GM12873 (cell line): Measurements from ENCODE around the gene CLCF1.

ENCODE experiments used
- TF ChIP-seq, protein P1 (sequence below): IDR thresholded peaks from 2 replicates; pipeline ENCODE4 v1.5.1; 2012; ENCODE audit warnings: low read depth, mild to moderate bottlenecking, moderate library complexity, low read length, control low read depth; ENCODE audit not compliant: insufficient read depth; ENCODE audit errors: missing control alignments

Gene CLCF1

DNA sequence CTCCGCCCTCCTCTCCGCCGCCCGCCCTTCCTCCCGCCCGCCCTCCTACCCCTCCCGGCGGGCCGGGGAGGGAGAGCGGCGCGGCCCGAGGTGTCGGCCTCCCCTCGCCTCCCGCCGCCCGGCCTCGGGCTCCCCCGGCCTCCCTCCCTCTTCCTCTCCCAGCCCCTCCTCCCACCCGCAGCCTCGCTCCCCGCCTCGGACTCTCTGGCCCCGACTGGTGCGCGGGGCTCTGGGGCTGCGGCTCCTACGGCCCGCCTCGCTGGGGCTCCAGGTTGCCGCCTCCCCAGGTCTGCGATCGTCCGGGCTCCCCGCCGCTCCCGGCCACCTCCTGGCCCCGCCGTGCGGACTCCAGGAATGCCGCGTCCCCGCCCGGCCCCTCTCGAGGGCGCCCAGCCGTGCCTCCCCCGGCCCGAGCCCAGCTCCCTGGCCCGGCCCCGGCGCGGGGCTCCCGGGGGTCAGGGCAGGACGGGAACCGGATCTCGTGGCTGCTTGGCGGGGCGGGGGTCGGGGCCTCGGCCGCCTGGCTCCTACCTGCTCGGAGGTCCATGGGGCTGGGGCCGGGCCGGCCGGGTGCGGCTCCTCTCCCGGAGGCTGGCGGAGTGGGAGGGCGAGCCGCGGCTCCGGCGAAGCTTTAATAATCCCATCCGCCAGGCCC is at the start of gene CLCF1:
TSS of gene CLCF1 (minus strand) at position 606 of the 655 bp plus-strand sequence. CDS start at position 547, 59 bp downstream.
- TF ChIP-seq, protein P1, sequence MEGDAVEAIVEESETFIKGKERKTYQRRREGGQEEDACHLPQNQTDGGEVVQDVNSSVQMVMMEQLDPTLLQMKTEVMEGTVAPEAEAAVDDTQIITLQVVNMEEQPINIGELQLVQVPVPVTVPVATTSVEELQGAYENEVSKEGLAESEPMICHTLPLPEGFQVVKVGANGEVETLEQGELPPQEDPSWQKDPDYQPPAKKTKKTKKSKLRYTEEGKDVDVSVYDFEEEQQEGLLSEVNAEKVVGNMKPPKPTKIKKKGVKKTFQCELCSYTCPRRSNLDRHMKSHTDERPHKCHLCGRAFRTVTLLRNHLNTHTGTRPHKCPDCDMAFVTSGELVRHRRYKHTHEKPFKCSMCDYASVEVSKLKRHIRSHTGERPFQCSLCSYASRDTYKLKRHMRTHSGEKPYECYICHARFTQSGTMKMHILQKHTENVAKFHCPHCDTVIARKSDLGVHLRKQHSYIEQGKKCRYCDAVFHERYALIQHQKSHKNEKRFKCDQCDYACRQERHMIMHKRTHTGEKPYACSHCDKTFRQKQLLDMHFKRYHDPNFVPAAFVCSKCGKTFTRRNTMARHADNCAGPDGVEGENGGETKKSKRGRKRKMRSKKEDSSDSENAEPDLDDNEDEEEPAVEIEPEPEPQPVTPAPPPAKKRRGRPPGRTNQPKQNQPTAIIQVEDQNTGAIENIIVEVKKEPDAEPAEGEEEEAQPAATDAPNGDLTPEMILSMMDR = no peak

DNA sequence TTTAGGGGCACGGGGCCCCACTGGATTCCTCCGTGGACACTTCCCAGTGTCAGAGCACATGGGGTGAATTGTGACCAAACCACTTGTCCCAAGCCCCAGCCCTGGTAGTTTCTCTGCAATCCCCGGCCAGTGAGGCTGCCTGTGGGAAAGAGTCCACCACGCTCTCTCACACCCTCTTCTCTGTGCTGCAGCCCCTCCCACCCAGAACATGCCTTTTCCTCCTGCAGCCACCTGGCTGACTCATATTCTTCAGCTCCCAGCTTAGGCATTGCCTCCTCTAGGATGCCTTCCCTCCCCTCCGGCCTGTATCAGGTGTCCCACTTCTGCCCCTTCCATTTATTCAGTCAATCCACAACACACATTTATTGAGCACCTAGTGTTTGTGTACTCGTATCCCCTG is 49.5 kb upstream of the CLCF1 start:
- TF ChIP-seq, protein P1 = no peak

DNA sequence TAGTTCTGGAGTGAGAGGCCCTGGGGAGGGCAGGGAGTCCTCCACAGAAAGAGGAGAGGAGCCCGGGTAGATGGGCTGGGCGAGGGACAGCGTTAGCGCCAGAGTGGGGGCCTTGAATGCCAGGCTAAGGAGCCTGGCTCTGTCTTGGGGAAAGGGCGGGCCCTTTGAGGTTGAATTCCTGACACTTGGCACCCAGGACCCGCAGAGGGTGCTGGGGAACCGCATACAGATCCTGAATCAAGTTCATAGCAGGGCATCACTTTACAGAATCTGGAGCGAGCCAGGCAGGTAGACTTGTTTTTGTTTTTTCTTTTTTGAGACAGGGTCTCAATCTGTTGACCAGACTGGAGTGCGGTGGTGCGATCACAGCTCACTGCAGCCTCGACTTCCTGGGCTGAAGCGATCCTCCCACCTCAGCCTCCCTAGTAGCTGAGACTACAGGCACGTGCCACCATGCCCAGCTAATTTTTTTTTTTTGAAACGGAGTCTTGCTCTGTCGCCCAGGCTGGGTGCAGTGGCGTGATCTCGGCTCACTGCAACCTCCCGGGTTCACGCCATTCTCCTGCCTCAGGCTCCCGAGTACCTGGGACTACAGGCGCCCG is 48.1 kb upstream of the CLCF1 start:
- TF ChIP-seq, protein P1 = no peak

DNA sequence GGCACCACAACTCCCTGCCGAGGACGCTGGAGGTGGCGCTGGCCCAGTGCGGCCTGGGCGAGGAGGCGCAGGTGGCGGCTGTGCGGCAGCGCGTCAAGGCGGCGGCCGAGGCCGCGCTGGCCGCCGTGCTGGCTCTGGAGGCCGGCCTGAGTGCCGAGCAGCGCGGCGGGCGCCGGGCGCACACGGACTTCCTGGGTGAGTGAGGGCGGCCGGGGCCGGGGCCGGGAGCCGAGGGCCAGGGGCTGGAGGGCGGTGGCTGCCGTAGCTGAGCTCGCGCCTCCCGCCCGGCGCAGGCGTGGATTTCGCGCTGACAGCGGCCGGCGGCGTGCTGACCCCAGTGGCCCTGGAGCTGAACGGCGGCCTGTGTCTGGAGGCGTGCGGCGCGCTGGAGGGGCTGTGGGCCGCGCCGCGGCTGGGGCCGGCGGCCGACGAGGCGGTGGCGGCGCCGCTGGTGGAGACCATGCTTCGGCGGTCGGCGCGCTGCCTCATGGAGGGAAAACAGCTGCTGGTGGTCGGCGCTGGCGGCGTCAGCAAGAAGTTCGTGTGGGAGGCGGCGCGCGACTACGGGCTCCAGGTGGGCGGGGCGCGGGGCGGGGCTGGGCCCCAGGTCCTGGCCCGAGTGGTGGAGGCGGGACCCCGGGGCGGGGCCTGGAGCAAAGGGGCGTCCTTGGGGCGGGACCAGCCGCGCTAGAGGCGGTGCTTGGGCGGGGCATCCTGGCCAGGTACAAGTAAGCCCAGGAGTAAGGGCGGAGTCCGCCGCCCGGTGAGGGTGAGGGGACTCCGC is 47.4 kb upstream of the CLCF1 start:
- TF ChIP-seq, protein P1 = no peak

DNA sequence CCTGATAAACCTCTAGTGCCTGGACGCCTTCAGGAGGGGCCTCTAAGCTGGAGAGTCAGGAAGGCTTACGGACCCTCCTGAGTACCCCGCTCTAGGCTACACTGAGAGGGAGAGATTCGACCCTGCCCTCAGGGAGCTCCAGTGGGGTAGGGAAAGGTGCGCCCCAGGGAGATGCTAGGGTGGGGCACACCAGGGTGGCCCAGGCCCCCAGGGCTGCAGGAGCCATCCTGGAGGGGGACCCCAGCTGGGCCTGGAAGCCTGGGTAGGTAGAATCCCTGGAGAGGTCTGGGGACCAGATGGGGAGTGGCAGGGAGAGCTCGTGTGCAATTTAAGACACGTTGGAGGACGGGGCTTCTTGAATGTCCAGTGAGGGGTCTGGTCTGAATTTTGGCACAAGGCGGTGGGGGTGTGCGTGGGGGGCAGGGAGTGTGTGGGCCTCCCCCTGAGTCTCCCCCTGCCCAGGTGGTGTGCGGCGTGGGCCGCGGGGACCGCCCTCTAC is 46.8 kb upstream of the CLCF1 start:
- TF ChIP-seq, protein P1 = no peak

DNA sequence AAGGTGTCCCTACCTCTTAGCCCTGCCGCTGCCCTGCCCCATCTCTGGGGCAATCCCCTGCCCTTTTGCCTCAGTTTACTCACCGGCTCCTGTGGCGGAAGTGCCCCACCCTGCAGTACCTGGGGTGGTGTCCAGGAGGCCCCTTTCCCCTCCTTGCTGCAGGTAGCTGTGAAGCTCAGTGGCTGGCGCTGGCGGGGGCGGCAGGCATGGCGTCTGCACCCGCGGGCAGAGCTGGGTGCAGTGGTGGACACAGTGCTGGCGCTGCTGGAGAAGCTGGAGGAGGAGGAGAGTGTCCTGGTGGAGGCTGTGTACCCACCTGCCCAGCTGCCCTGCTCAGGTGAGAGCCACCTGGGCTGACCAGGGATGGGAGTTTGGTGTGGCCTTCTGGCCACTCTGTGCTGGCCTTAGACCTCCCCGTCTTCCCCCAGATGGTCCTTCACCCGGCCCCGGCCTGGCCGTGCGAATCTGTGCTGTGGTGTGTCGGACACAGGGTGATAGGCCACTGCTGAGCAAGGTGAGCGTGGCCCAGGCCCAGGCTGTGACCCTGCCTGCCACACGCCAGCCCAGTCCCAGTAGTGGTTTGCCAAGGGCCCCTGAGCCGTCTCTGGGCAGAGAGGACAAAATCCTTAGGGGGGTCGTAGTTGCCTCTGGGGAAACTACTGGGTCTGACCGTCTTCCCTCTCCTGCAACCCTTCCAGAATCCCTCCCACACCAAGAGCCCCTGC is 46.1 kb upstream of the CLCF1 start:
- TF ChIP-seq, protein P1 = no peak
